SK-N-SH (cell line): ENCODE results near the gene PDLIM4. TPM values are rescaled to one million over a fixed set of nuclear protein-coding genes. Genes with fewer than 3 reads are reported as not detected.
A peak's percentile ranks its signal among the peaks of the same experiment; 100 is the strongest.

Experiments used
- CTCF ChIA-PET: fragments of 300-600, 350-600 bp; formaldehyde crosslinking; extraction: SDS; loops from one replicate; lab custom pipeline; 2021; lab: Yijun Ruan, JAX
- POLR2A ChIA-PET: fragments of 350-600 bp; sonication (Branson Sonifier 250); formaldehyde crosslinking; extraction: SDS; loops from one replicate; lab custom pipeline; 2020; ENCODE audit warnings: antibody characterized with exemption, inconsistent platforms; lab: Yijun Ruan, JAX
- DNase-seq: peaks from one replicate; pipeline ENCODE4 v3.0.0; 2012
- H2AFZ ChIP-seq: fragments of 200-600 bp; sonication (generic); 2 replicates; pipeline ENCODE4 v1.8.1; 2016; ENCODE audit warnings: antibody characterized with exemption, mild to moderate bottlenecking, low read depth
- H3F3A ChIP-seq: fragments of 200-600 bp; sonication (generic); replicated peaks from 2 replicates; pipeline ENCODE3; 2016; ENCODE audit warnings: antibody characterized with exemption, mild to moderate bottlenecking; ENCODE audit not compliant: insufficient read depth
- H3K27ac ChIP-seq, 2 experiments: fragments of 200-500 bp in 1 of 2; fragments of 200-600 bp in 1 of 2; sonication (Bioruptor generic) in 1 of 2; sonication (generic), shearing (Covaris generic) in 1 of 2; 2 replicates each; pipeline versions ENCODE4 v1.5.1 to v1.6.1; 2014 to 2016; ENCODE audit warnings: low read depth in 2 of 2, inconsistent platforms in 1 of 2, low read length in 1 of 2, mild to moderate bottlenecking in 1 of 2, mixed read lengths in 1 of 2
- H3K27me3 ChIP-seq: fragments of 200-600 bp; sonication (generic), shearing (Covaris generic); 2 replicates; pipeline ENCODE4 v1.6.1; 2016; ENCODE audit warnings: mixed run types; ENCODE audit not compliant: insufficient read depth
- H3K36me3 ChIP-seq, 2 experiments: fragments of 200-500 bp in 1 of 2; fragments of 200-600 bp in 1 of 2; sonication (Bioruptor generic) in 1 of 2; sonication (generic) in 1 of 2; replicated peaks in 1 of 2; 2 replicates each; pipeline versions ENCODE3 to v1.5.1; 2014 to 2016; ENCODE audit warnings: low read length in 1 of 2, mild to moderate bottlenecking in 1 of 2; ENCODE audit not compliant: insufficient read depth in 2 of 2, control insufficient read depth in 1 of 2
- H3K4me1 ChIP-seq, 2 experiments: fragments of 200-500 bp in 1 of 2; fragments of 200-600 bp in 1 of 2; sonication (Bioruptor generic) in 1 of 2; sonication (generic), shearing (Covaris generic) in 1 of 2; 2 replicates each; pipeline versions ENCODE4 v1.5.1 to v1.6.1; 2014 to 2016; ENCODE audit warnings: low read depth in 1 of 2, low read length in 1 of 2, mixed run types in 1 of 2; ENCODE audit not compliant: insufficient read depth in 2 of 2, control insufficient read depth in 1 of 2
- H3K4me2 ChIP-seq: fragments of 200-600 bp; sonication (generic), shearing (Covaris generic); 2 replicates; pipeline ENCODE4 v1.6.1; 2017; ENCODE audit warnings: mixed run types
- H3K4me3 ChIP-seq, 2 experiments: fragments of 200-500 bp in 1 of 2; fragments of 200-600 bp in 1 of 2; sonication (Bioruptor generic) in 1 of 2; sonication (generic), shearing (Covaris generic) in 1 of 2; 2 replicates each; pipeline versions ENCODE4 v1.5.1 to v1.8.1; 2014 to 2016; ENCODE audit warnings: low read depth in 2 of 2, inconsistent platforms in 1 of 2, low read length in 1 of 2, mild to moderate bottlenecking in 1 of 2, mixed read lengths in 1 of 2, moderate library complexity in 1 of 2
- H3K79me2 ChIP-seq: fragments of 200-600 bp; sonication (generic); 2 replicates; pipeline ENCODE4 v1.8.1; 2017; ENCODE audit warnings: mild to moderate bottlenecking; ENCODE audit not compliant: insufficient read depth
- H3K9ac ChIP-seq: fragments of 200-600 bp; sonication (generic); 2 replicates; pipeline ENCODE4 v1.6.1; 2017; ENCODE audit warnings: mixed run types
- H3K9me2 ChIP-seq: fragments of 200-600 bp; sonication (generic); 2 replicates; pipeline ENCODE4 v1.6.1; 2017; ENCODE audit warnings: mixed run types
- H3K9me3 ChIP-seq: fragments of 200-600 bp; sonication (generic); 2 replicates; pipeline ENCODE4 v1.6.1; 2017; ENCODE audit warnings: mixed run types, mild to moderate bottlenecking, moderate library complexity
- H4K20me1 ChIP-seq: fragments of 200-600 bp; sonication (generic); 2 replicates; pipeline ENCODE4 v1.6.1; 2017; ENCODE audit warnings: mild to moderate bottlenecking, mixed run types; ENCODE audit not compliant: insufficient read depth
- FOSL2 ChIP-seq: IDR thresholded peaks from 2 replicates; pipeline ENCODE4 v1.4.0; 2012; ENCODE audit warnings: low read depth, mild to moderate bottlenecking, moderate library complexity, borderline replicate concordance
- FOXM1 ChIP-seq: IDR thresholded peaks from 2 replicates; pipeline ENCODE4 v1.4.0; 2012; ENCODE audit warnings: low read depth, mild to moderate bottlenecking
- NFIC ChIP-seq: IDR thresholded peaks from 2 replicates; pipeline ENCODE4 v1.4.0; 2012; ENCODE audit warnings: borderline replicate concordance
- POLR2AphosphoS5 ChIP-seq: IDR thresholded peaks from 2 replicates; pipeline ENCODE4 v1.6.1; 2012; ENCODE audit warnings: low read depth, low read length
- SIN3A ChIP-seq: IDR thresholded peaks from 2 replicates; pipeline ENCODE4 v1.6.1; 2012; ENCODE audit warnings: low read depth, mild to moderate bottlenecking, low read length, moderate library complexity, borderline replicate concordance
- SMC3 ChIP-seq: IDR thresholded peaks from 2 replicates; pipeline ENCODE4 v1.6.1; 2012; ENCODE audit warnings: low read depth, low read length, improper control_type of control experiment
- WGBS: methylation state at CpG from one replicate; pipeline ENCODE4 v1.1.6; 2017; ENCODE audit warnings: low lambda C conversion rate; 5-methylcytosine and 5-hydroxymethylcytosine counted together
- polyA plus RNA-seq, 3 experiments: library from polyadenylated mRNA; depleted of rRNA; stranded (reverse); fragments of >200 nt; gene quantifications; 2 replicates each; pipeline ENCODE4 v1.2.3, GENCODE V29; 2012
- TF ChIP-seq, protein P1 (sequence below): IDR thresholded peaks from 2 replicates; pipeline ENCODE4 v1.6.1; 2012; ENCODE audit warnings: mild to moderate bottlenecking, low read depth, low read length, moderate library complexity
- TF ChIP-seq, protein P2 (sequence below): IDR thresholded peaks from 2 replicates; pipeline ENCODE4 v1.4.0; 2012; ENCODE audit warnings: low read depth, borderline replicate concordance
- TF ChIP-seq, protein P3 (sequence below): fragments of 200-600 bp; sonication (generic); IDR thresholded peaks from 2 replicates; pipeline ENCODE4 v1.6.1; 2017; ENCODE audit warnings: antibody characterized with exemption, mild to moderate bottlenecking, moderate library complexity

Gene PDLIM4
- polyA plus RNA-seq, 1 of the 3 experiments (the other 2 are of a cell fraction), result 57.1 TPM

DNA sequence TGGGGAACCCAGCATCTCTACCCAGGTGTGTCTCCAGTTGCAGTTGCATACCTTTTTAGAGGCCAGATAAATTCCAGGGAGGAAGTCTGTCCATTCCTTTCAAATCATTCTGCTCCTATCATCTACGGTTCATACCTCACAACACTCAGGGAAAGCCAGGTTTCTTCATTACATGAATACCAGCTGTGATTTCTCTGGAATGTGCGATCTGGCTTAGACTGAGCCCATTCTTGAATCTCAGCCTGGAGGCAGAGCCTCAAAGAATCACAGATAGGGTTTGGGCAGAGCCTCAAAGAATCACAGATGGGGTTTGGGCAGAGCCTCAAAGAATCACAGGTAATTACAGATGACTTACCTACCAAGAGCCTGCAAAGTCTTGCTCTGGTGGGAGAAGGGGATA, 37.0 kb upstream of the PDLIM4 start (continued):
- TF ChIP-seq, protein P1, sequence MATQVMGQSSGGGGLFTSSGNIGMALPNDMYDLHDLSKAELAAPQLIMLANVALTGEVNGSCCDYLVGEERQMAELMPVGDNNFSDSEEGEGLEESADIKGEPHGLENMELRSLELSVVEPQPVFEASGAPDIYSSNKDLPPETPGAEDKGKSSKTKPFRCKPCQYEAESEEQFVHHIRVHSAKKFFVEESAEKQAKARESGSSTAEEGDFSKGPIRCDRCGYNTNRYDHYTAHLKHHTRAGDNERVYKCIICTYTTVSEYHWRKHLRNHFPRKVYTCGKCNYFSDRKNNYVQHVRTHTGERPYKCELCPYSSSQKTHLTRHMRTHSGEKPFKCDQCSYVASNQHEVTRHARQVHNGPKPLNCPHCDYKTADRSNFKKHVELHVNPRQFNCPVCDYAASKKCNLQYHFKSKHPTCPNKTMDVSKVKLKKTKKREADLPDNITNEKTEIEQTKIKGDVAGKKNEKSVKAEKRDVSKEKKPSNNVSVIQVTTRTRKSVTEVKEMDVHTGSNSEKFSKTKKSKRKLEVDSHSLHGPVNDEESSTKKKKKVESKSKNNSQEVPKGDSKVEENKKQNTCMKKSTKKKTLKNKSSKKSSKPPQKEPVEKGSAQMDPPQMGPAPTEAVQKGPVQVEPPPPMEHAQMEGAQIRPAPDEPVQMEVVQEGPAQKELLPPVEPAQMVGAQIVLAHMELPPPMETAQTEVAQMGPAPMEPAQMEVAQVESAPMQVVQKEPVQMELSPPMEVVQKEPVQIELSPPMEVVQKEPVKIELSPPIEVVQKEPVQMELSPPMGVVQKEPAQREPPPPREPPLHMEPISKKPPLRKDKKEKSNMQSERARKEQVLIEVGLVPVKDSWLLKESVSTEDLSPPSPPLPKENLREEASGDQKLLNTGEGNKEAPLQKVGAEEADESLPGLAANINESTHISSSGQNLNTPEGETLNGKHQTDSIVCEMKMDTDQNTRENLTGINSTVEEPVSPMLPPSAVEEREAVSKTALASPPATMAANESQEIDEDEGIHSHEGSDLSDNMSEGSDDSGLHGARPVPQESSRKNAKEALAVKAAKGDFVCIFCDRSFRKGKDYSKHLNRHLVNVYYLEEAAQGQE, result no peak
- no peak for TF ChIP-seq SMC3
- no peak for TF ChIP-seq SIN3A
- TF ChIP-seq NFIC, result no peak
- no peak for TF ChIP-seq FOXM1
- TF ChIP-seq, protein P2, sequence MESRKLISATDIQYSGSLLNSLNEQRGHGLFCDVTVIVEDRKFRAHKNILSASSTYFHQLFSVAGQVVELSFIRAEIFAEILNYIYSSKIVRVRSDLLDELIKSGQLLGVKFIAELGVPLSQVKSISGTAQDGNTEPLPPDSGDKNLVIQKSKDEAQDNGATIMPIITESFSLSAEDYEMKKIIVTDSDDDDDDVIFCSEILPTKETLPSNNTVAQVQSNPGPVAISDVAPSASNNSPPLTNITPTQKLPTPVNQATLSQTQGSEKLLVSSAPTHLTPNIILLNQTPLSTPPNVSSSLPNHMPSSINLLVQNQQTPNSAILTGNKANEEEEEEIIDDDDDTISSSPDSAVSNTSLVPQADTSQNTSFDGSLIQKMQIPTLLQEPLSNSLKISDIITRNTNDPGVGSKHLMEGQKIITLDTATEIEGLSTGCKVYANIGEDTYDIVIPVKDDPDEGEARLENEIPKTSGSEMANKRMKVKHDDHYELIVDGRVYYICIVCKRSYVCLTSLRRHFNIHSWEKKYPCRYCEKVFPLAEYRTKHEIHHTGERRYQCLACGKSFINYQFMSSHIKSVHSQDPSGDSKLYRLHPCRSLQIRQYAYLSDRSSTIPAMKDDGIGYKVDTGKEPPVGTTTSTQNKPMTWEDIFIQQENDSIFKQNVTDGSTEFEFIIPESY, result no peak
- TF ChIP-seq FOSL2, result no peak

DNA sequence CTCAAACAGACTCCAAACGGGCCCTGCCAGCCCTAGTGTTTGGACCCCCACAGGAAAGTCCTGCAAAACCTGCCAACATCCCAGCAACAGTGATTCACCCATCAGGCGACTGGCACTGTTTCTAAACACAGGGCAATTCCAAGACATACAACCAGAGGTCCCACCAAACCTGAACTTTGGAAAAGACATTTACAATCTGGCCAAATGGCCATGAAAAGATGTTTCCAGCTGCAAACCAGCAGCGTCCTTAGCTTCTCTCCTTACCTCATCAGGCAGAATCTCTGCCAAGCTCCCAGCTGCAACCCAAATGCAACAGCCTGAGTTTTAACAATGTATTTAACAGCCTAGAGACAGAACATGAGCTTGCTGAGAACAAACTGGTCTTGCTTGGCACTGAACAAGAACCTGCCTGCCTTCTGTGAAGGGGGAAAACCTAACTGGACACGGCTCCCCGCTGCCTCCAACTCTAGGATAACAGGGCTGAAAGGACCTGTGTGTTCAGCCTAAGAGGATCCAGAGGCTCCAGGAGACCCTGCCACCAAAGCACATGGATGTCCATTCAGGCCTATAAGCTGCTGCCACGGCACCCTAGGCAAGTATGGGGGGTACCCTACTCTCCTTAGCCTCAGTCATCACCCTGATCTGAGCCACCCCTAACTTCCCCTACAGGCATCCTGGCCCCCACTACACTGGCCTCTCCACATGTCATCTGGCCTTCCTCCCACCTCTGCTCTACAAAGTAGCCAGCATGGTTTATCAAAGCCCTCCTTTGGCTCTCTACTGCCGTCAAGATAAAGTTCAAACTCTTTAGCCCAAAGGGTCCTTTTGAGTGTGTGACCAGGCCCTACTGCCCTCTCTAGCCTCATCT, 35.5 kb upstream of the PDLIM4 start:
- 86% methylated on average over 7 of the region's 7 CpGs for WGBS
- 0 out of 2 replicates have a peak overlapping the region, but pooled peaks have one; percentile 34 for H3K4me2 ChIP-seq
- no peaks in the 10 kb centered on the region for H3K9me3 ChIP-seq
- no peaks in the 10 kb centered on the region for H3K27me3 ChIP-seq
- H3K4me1 ChIP-seq, result peaks cover 32 to 33% of the 10 kb centered on the region in 2 experiments; a peak in 3 of 4 replicates
- no peak overlapping the region for H2AFZ ChIP-seq
- H3K36me3 ChIP-seq, result no peaks in the 10 kb centered on the region
- no peaks in the 10 kb centered on the region for H3K9me2 ChIP-seq
- peaks cover 62% of the 10 kb centered on the region for H3K79me2 ChIP-seq
- POLR2A ChIA-PET, result no interaction called here
- H3K9ac ChIP-seq, result no peak overlapping the region
- peaks cover 4% of the 10 kb centered on the region for H4K20me1 ChIP-seq
- no peak for DNase-seq
- no peak overlapping the region for H3K4me3 ChIP-seq
- TF ChIP-seq POLR2AphosphoS5, result no peak
- TF ChIP-seq, protein P3, sequence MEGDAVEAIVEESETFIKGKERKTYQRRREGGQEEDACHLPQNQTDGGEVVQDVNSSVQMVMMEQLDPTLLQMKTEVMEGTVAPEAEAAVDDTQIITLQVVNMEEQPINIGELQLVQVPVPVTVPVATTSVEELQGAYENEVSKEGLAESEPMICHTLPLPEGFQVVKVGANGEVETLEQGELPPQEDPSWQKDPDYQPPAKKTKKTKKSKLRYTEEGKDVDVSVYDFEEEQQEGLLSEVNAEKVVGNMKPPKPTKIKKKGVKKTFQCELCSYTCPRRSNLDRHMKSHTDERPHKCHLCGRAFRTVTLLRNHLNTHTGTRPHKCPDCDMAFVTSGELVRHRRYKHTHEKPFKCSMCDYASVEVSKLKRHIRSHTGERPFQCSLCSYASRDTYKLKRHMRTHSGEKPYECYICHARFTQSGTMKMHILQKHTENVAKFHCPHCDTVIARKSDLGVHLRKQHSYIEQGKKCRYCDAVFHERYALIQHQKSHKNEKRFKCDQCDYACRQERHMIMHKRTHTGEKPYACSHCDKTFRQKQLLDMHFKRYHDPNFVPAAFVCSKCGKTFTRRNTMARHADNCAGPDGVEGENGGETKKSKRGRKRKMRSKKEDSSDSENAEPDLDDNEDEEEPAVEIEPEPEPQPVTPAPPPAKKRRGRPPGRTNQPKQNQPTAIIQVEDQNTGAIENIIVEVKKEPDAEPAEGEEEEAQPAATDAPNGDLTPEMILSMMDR, result peak; percentile 29
- 0 out of 2 replicates have a peak, but pooled peaks have one; percentile 9 for TF ChIP-seq FOSL2
- no peak overlapping the region for H3K27ac ChIP-seq
- H3F3A ChIP-seq, result peaks cover 7% of the 10 kb centered on the region
- CTCF ChIA-PET, result interaction anchor here (1.0 to 2.7 kb wide), 2 partner anchors 32 to 46 kb away, joined by 4 to 8 read pairs; no protein-coding TSS in a partner anchor
